Inflammatory macrophage (primary cell): Measurements from ENCODE around the gene ARAP3.

ENCODE experiments used
- DNase-seq, 2 donors: peaks; one replicate each; pipeline ENCODE4 v3.0.0-alpha.2; 2020 to 2022

ARAP3 gene

DNA sequence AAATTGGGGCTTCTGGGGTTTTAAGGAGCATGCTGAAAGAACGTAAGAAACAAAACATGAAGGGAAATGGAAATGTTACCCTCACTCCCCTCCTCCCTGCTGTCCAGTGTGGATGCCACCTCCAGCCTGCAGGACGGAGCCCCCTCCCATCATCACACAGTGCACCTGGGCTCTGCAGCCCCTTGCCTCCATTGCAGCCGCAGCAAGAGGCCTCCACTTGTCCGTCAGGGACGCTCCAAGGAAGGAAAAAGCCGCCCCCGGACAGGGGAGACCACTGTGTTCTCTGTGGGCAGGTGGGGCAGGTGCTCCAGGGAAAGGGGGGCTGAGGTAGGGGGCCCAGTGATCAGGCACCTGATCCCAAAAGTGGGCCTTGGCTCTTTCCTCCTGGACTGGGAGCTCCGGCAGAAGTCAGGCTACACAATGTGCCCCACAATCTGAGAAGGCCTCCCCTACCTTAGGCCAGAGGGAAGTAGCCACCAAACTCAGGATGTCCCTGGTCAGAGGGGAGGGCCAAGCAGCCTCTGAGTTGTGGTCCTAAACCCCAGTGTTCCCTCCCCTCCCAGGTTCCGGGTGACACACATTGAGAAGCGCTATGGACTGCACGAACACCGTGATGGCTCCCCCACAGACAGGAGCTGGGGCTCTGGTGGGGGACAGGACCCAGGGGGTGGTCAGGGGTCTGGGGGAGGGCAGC lies 42.5 kb downstream of the ARAP3 start:
- DNase-seq = no peak

- no peak for DNase-seq
Measured at GRCh38 chr5:141638771-141639170, 43.3 kb downstream of the ARAP3 start.

- peak; percentile 59 to 75 for DNase-seq
Measured at GRCh38 chr5:141637767-141638419, 44.1 kb downstream of the ARAP3 start.

- no peak for DNase-seq
Measured at GRCh38 chr5:141637123-141637766, 44.8 kb downstream of the ARAP3 start.

DNA sequence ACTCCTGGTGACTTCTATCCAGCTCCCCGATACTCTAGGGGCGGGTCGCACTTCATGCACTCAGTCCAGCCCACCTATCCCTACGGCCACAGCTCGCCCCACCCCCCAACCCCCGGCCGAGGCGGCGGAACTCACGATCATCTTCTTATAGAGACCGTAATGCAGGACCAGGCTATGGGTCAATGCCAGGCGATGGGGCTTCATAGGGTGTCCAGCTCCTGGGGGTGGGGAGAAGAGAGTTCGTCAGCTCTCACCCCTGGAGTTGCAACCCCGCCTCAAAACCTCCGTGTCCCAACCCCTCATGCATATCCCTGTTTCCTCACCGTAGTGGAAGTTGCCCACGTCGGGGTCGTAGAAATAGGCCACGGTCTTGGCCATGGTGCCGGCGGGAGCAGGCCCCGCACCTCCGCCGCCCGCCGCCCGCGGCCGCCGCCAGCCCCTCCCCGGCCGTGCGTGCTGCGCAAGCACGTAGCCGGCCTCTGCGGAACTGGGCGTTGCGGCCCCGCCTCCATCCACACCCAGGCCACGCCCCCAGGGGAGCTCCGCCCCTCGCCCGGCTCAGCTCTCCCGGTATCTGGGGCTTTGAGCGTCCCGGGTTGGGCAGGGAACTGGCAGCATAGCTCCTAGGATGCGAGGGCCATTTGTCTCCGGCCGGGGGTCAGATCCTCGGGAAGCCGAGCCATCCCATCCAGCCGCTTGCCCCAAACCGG lies 45.5 kb downstream of the ARAP3 start, which contains the start of the genes HDAC3 and RELL2:
Gene HDAC3, minus strand, starts transcription at position 437 of the 710 bp plus-strand sequence. Its CDS starts 59 bp downstream, at position 378.
Gene RELL2, plus strand, starts transcription at position 585 of the 710 bp plus-strand sequence. CDS start 1,229 bp downstream, outside the sequence.
- DNase-seq = peak; percentile 91 to 94

DNA sequence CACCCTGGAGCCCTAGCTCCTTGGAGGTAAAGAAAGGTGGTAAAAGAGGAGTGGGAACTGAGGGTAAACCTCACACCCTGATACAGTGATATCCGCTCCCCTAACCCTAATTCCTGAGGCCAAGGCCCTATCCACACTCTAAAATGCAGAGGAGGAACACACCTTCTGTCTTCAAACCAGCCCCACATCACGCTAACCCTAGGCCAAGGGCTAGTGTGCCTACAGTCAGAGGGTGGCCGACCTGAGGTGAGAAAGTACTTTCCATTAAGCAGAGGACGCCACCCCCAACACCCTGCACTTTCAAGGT lies 46.0 kb downstream of the ARAP3 start:
- no peak for DNase-seq

GRCh38 chr5:141635646-141636045 lies 46.4 kb downstream of the ARAP3 start:
- no peak for DNase-seq

DNA sequence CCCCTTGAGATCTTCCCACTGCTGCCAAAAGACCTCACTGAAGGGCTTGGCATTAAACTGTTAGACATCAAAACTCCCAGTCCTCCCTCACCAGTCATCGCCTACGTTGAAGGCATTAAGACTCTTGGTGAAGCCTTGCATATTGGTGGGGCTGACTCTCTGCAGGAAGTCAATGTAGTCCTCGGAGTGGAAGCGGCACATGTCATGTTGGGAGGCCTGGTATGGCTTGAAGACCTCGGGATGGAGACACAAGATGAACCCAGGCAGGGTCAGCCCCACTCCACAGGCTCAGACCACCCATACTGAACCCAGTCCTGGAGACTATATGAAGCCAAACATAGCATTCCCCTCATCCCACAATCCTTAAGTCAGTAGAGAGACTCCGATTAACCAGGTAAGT lies 47.3 kb downstream of the ARAP3 start:
- DNase-seq = no peak

DNA sequence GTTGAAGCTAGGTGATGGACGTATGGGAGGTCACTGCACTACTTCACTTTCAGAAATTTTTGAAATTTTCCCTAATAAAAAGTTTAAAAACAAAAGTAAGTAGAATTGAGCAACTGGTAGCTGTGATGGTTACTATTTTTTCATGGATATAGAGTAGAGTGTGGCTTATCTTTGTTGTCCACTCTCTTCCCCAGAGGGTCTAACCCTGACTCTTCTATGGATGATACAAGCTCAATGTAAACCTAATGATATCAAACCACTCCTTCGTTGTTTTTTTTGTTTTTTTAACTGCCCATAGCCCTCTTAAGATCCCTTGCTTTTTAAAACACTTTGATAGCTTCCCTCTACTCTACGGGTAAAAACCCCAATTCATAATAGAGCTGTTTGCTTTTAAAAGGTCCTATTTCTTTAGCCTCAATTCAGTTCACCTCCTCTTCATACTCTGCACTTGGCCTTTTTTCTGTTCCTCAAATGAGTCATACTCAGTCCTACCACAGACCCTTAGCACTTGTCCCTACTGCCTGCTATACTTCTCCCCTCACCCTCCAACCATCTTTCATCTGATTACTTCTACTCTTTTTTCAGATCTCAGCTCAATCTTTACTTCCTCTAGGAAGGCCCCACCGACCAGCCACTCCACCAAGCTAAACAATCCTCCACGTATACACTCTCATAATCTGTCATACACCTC lies 48.0 kb downstream of the ARAP3 start:
- peak; percentile 29 to 47 for DNase-seq

GRCh38 chr5:141632650-141633049 lies 49.4 kb downstream of the ARAP3 start:
- DNase-seq = no peak

DNA sequence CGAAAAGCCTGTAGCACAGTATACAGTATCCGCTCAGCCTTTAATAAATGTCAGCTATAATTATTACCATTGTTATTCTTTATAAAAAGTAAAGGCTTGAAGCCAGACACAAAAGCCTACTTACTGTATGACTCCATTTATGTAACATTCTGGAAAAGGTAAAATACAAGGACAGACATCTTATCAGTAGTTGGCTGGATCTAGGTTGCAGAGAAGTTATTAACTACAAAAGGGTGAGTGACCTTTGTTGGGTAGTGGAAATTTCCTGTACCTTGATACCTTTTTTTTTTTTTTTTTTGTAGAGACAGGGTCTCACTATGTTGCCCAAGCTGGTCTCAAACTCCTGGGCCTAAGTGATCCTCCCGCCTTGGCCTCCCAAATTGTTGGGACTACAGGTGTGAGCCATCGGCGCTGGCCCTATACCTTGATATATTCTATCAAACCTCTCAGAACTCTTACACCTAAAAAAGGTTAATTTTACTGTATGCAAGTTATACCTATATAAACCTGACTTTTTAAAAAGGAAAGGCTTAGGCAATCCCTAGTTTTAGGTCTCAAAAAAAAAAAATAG lies 51.4 kb downstream of the ARAP3 start:
- no peak for DNase-seq

GRCh38 chr5:141628175-141628788 lies 53.7 kb downstream of the ARAP3 start:
- DNase-seq = no peak

DNA sequence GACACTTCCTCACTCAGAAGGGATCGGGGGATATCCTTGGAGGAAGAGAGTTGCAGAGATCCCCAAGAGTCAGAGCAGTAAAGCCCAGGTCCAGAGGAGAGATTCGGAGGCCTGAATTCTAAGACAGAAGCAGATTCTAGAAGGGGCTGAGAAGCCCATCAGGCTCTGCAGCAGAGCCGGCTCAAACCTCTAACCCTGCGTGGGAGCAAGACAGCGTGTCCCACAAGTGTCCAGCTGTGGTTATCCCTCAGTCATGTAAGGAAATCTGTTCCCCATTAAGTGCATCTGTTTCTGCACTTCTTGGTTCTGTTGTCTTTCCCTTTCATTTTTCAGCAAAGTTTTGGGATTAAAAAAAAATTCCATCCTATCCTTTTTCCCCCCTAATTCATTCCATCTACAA lies 58.4 kb downstream of the ARAP3 start:
- DNase-seq = peak in 1 of 2 donors; percentile 66

GRCh38 chr5:141623186-141623585 lies 58.8 kb downstream of the ARAP3 start:
- peak; percentile 94 to 95 for DNase-seq

GRCh38 chr5:141618804-141619554 lies 63.1 kb downstream of the ARAP3 start, which contains the start of gene DIAPH1:
DIAPH1 (minus strand) TSS chr5:141619000; CDS start chr5:141618914, 86 bp downstream.
- peak; percentile 96 to 97 for DNase-seq

GRCh38 chr5:141618030-141618803 lies 63.8 kb downstream of the ARAP3 start:
- peak in 1 of 2 donors; percentile 48 for DNase-seq

DNA sequence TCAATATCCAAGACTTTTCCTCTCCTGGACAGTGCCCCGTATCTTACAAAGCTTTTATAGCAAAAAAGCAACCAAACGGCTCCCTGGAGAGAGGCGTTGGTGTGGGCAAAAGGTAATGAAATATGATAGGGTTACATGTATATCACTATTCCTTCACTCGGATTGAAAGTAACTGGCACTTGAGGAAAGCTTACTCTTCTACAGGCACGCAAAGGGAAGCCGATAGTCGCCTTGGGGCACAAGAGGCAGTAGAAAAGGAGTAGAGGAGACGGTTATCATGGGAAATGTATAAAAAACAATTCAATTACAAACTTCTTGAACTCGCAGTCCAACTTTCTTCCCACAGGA lies 64.4 kb downstream of the ARAP3 start:
- peak in 1 of 2 donors; percentile 12 for DNase-seq

DNA sequence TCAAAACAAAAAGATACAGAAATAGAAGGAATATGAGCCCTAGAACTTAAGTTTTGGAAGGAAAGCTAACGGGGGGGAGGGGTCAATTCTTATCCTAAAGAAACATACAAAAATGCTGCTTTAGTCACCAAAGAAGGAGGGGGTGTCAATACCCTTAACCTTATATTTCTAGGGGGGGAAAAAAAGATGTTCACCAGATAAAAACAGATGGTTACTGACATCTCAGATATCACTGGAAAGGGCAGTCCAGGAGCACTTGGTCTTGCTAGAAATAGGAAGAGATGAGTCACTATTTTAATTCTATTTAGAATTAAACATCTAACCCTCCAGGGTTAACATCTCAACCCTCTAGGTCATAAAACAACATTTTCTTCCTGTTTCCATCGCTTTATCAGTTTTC lies 64.9 kb downstream of the ARAP3 start:
- DNase-seq = no peak

DNA sequence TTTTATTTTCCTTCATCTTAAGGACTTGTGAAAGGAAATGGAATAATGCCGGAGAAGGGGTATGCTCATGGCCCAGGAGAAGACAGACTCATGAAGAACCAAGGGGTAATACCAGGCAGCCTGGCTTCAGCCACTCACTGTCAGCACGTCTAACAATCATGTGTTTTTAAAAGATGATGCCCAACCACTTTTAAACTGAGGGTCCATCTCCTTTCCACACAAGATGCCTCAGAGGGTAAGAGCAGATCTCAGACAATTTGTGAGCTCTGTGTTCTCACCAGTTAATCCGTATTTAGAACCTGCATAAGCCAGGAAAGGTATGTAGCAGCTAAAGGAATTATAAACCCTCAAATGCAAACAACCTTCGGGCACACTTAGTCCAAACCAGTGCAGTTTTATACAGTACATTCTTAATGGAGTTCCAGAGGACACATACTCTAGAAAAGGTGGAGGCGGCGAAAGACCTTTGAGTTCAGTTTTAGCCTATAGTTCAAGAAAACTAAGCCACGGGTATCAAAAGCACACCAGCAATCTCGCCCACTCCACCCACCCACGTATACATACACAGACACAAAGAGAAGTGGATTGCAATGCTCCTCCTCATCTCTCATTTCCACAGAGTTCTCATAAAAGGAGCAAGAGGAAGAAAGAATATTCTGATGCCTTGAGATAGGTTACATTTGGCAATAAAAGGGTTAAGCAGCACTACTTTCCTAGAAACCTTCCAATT lies 65.9 kb downstream of the ARAP3 start:
- DNase-seq = peak; percentile 64 to 88
